NCI-H524 (cell line): ENCODE results near the gene GAL.

ENCODE experiments used
- DNase-seq, 2 experiments: peaks; one replicate each; lab custom pipeline; 2025; lab: John Stamatoyannopoulos, UW

Gene GAL

GRCh38 chr11:68659158-68659921, 25.0 kb upstream of the GAL start:
- DNase-seq = no peak

DNA sequence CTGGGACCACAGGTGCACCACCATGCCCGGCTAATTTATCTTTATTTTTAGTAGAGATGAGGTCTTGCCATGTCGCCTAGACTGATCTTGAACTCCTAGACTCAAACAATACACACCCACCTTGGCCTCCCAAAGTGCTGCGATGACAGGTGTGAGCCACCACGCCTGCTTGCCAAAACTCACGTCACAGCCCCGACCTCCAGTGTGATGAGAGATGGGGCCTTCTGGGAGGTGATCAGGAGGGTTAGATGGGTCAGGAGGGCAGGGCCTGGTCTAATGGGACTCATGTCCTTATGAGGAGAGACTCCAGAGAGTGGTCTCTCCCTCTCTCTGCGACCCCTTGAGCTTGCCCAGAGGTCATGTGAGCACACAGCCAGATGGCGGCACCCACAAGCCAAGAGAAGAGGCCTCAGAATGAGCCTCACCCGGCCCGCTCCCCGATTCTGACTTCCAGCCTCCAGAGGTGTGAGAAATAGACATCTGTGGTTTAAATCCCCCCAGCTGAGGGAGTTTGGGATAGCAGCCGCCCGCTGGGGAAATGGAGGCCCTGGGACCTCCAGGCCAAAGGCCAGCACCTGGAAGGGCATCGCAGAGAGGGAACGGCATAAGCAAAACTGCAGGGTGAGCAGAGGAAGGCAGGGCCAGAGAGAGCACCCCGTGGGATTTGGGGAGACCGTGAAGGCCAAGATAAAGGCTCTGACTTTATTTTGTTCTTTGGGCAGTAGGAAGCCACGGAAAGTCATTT, 24.1 kb upstream of the GAL start:
- DNase-seq = no peak

GRCh38 chr11:68661014-68661413, 23.3 kb upstream of the GAL start:
- DNase-seq = no peak

DNA sequence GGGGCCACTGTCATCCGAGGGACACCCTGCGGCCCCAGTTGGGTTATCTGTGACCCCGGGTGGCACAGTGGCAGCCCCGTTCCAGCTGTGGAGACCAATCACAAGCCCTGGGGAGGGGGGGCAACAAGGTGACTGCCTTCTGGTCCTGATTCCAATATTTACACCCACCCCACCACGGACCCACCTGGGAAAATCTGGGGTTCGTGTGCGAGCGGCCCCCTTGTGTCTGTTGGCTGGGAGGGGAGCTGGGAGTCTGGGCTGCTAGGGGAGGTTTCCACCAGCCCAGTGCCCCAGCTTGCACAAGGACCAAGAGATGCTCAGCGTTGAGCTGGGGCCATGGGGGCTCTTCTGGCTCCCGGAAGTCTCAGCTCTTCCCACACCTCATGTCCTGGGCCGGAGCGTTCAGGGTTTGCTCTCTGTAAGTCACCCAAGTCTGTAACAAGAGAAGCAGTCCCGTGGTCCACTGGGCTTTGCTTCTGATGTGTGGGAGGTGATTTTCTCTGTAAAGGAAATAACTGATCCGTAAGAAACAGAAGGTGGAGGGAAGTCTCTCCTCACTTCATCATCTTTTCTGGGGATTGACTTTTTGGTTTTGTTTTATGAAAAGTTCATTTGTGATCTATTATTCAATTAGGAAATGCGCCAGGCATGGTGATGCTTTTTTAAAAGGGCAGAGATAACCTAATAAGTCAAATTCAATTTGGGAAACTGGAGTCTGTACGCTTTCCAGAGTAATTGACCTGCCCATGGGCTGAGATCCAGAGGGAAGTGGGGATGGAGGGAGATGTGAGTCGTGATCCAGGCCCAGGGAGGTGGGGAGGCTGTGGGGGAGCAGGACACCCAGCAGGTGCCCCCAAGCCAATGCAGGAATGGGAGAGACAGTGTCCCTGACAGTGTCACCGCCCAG, 22.4 kb upstream of the GAL start:
- no peak for DNase-seq

DNA sequence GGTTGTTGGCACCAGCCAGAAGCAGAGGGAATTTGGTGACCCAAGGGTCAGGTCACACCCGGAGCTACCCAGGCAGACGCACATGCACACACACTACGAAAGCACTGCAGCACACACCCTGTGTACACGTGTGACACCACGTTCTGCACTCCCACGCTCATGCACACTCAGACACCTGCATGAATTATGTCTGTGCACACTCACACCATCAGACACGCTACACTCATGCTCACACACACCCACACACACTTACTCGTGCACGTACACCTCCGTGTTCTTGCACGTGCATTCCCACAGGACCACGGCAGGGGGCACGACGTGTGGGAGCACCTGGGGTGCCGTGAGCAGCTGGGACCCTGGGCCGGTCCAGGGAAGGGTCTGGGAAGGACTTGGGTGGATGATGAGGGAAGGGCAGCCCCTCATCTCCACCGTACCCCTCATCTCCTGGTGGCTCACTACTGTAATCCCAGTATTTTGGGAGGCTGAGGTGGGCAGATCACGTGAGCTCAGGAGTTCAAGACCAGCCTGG, 20.8 kb upstream of the GAL start:
- no peak for DNase-seq

- DNase-seq = no peak
Observed at GRCh38 chr11:68664141-68664540, 20.2 kb upstream of the GAL start.

- no peak for DNase-seq
Observed at GRCh38 chr11:68664906-68665305, 19.4 kb upstream of the GAL start.

DNA sequence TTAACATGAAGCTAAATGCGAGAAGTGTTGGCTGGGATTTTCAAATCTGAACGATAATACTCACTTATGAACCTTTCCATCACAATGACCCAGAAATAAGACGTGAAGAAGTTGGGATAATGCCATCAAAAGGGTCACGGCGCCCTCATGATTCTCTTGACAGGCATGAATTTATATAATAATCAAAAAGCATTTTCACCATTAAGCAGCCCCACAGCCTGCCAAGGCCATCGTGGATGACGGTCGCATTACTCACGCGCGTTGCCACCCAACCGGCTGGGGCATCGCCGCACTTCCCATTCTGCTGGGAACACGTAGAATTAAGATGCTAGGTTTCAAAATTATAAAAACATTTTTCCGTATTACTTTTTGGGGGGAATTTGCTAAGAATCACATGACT, 18.9 kb upstream of the GAL start:
- DNase-seq = no peak

DNA sequence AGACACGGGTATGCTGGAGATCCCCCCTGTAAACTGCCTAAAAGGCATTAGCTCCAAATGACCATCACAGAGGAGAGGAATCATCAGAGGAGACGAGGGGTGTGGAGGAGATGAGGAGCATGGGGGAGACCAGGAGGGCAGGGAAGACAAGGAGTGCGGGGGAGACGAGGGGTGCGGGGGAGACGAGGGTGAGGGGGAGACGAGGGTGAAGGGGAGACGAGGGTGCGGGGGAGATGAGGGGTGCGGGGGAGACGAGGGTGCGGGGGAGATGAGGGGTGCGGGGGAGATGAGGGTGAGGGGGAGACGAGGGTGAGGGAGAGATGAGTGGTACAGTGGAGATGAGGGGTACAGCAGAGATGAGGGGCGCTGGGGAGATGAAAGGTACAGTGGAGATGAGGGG, 17.5 kb upstream of the GAL start:
- DNase-seq = no peak

- DNase-seq = no peak
Observed at GRCh38 chr11:68667511-68668500, 16.5 kb upstream of the GAL start.

GRCh38 chr11:68669301-68670090, 14.8 kb upstream of the GAL start:
- DNase-seq = no peak

DNA sequence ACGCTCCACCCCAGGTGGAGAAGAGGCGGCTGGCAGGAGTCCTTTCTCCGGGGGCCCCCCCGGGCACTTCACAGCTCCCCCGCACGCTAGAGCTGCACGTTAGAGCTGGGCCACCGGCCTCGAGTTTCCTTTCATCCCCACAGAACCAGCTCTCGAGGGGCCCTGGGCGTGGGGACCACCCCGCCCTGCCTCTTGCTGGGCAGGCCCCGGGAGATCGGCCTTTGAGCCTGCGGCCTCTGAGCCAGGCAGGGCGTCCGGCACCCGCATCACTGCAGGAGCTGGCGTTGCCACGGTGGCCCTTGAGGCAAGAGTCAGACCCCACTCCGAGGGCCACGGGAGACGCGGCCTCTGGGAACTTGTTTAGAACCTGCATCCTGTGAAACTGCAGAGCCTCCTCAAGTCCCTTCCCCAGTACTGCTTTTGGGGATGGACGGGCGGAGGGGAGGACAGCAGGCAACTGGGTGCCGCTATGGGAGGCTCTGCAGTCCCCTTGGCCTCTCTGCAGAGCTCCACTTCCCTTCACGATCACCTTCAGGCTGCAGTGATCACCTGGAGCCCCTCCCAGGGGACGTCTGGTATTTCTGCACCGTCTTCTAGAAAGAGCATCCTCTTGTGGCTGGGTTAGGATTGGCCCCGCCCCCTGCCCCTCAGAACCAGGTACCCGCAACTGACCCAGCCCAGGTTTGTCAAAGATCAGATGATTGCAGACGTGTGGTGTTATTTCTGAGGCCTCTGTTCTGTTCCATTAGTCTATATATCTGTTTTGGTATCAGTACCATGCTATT, 13.9 kb upstream of the GAL start:
- no peak for DNase-seq

DNA sequence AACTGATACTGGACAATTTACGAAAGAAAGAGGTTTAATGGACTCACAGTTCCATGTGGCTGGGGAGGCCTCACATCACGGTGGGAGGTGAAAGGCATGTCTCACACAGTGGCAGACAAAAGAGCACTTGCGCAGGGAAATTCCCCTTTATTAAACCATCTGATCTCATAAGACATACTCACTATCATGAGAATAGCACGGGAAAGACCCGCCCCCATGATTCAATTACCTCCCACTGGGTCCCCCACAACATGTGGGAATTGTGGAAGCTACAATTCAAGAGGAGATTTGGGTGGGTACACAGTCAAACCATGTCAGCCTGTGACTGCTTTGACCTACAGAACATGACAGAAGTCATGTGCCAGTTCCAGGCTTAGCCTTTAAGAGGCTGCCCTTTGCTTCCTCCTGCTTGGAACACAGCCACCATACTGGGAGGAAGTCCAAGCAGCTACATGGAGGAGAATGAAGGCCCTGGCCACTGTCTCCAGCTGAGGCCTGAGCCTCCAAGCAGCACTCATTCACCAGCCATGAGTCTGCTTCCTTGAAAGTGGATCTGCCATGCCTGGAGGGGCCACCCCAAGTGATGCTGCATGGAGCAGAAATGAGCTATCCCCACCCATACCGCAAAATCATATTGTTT, 10.9 kb upstream of the GAL start:
- DNase-seq = no peak

DNA sequence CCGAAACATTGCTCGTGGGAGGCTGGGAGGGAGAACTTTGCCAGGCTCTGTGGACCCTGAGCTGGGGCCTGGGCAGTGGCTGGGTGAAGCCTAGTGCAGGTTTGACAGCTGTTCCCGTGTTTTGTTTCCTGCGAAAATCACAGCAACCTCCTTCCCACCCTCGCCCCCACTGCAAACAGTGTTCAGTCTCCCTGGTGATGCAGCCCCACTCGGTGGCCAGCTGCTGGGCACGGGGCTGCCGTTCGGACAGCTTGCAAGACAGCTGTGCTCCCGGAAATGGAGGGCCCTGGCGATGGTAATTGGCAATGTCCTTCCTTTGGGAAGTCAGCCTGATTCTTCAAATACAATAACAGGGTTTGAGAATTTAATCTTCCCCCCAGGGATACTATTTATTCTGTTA, 10.4 kb upstream of the GAL start:
- peak; percentile 52 to 70 for DNase-seq

GRCh38 chr11:68674461-68674860, 9.9 kb upstream of the GAL start:
- DNase-seq = no peak

GRCh38 chr11:68677432-68677831, 6.9 kb upstream of the GAL start:
- DNase-seq = peak; percentile 50 to 84

DNA sequence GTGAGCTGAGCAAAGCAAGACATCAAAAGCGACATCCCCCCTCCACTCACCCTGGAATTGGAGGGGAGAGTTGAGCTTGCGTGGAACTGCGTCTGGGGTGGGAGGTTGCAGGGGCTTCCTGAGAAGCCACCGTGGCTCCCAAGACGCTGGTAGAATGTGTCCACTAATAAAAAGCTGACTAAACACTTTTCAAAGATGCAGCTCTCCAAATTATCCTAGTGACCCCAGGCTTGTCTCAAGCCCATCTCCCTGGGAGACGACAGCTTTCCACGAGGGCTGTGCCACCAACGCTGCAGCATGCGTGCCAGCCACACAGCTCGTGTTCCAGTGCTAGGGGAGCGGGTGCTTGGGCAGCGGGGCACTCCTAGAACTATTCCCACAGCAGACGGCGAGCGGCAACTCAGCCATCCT, 6.3 kb upstream of the GAL start:
- DNase-seq = no peak

- DNase-seq = no peak
Observed at GRCh38 chr11:68680541-68681231, 3.7 kb upstream of the GAL start.
